ENCODE data around the gene CAMK1D.

The CAMK1D gene

GRCh38 chr10:12484941-12485805, 135.8 kb downstream of the CAMK1D start:
- POLR2A ChIA-PET, result no interaction called here
- CTCF ChIA-PET, result interaction anchor here (0.6 to 2.0 kb wide), 3 partner anchors 106 to 261 kb away, joined by 3 to 9 read pairs (median 3); no protein-coding TSS in a partner anchor
- Histone ChIP-seq H3K9me3 (ENCODE audit: control insufficient read depth, insufficient read depth, low read depth, low read length) (no peaks in the 10 kb centered on the region), H3K4me1 (ENCODE audit: control insufficient read depth, insufficient read depth, low read length) (0 out of 2 replicates have a peak, but pooled peaks cover 2% of the 10 kb centered on the region), H3K36me3 (ENCODE audit: control insufficient read depth in 2 of 2, insufficient read depth in 1 of 2, low read length in 2 of 2) (no peaks in the 10 kb centered on the region), H3K4me3 (ENCODE audit: low read depth, low read length) (no peak overlapping the region), H3K27ac (ENCODE audit: extremely low read depth, low read depth, low read length) (no peak overlapping the region)
- no peak for TF ChIP-seq ZNF518A (tag by site-specific recombination; conservative IDR thresholded peaks at IDR 0.05; ENCODE audit: low read depth)
- no peak for TF ChIP-seq ZNF184 (tag by site-specific recombination; IDR thresholded peaks at IDR 0.05)
- TF ChIP-seq ZNF501 (tag by site-specific recombination; IDR thresholded peaks at IDR 0.05), result no peak
- TF ChIP-seq ZBTB10 (tag by site-specific recombination; IDR thresholded peaks at IDR 0.05), result no peak
- no peak for TF ChIP-seq ZSCAN30 (tag by site-specific recombination; IDR thresholded peaks at IDR 0.05)

GRCh38 chr10:12487366-12487765, 138.0 kb downstream of the CAMK1D start:
- ChIA-PET CTCF (interaction anchor here (0.7 kb wide), 1 partner anchor 169 kb away, joined by 3 read pairs; no protein-coding TSS in a partner anchor), POLR2A (no interaction called here)
- H3K27ac ChIP-seq (ENCODE audit: extremely low read depth, low read depth, low read length), result no peak overlapping the region
- H3K36me3 ChIP-seq (ENCODE audit: control insufficient read depth in 2 of 2, insufficient read depth in 1 of 2, low read length in 2 of 2), result no peaks in the 10 kb centered on the region
- no peaks in the 10 kb centered on the region for H3K4me1 ChIP-seq (ENCODE audit: control insufficient read depth, insufficient read depth, low read length)
- H3K4me3 ChIP-seq (ENCODE audit: low read depth, low read length), result no peak overlapping the region
- no peaks in the 10 kb centered on the region for H3K9me3 ChIP-seq (ENCODE audit: control insufficient read depth, insufficient read depth, low read depth, low read length)
- TF ChIP-seq ZNF37A (tag by site-specific recombination; IDR thresholded peaks at IDR 0.05) (no peak), ZNF114 (tag by site-specific recombination; IDR thresholded peaks at IDR 0.05) (no peak), ZNF335 (tag by site-specific recombination; conservative IDR thresholded peaks at IDR 0.05) (no peak), AEBP2 (tag by site-specific recombination; IDR thresholded peaks at IDR 0.05; ENCODE audit: borderline replicate concordance) (no peak), ZNF776 (tag by site-specific recombination; IDR thresholded peaks at IDR 0.05; ENCODE audit: borderline replicate concordance) (no peak), YY1 (tag by site-specific recombination; IDR thresholded peaks at IDR 0.05) (no peak), ZNF174 (tag by site-specific recombination; IDR thresholded peaks at IDR 0.05) (no peak), ZNF596 (tag by site-specific recombination; IDR thresholded peaks at IDR 0.05) (no peak), ZNF645 (tag by site-specific recombination; IDR thresholded peaks at IDR 0.05) (no peak), ZNF133 (tag by site-specific recombination; IDR thresholded peaks at IDR 0.05) (no peak), ZNF830 (tag by site-specific recombination; IDR thresholded peaks at IDR 0.05; ENCODE audit: low read depth) (no peak), PRDM2 (tag by site-specific recombination; IDR thresholded peaks at IDR 0.05; ENCODE audit: borderline replicate concordance) (no peak)

Data from HEK293 (cell line).